H1 (cell line): ENCODE measurements around the gene TMA7. TPM values are rescaled to one million over a fixed set of nuclear protein-coding genes. Genes with fewer than 3 reads are reported as not detected.

Experiments used
- CTCF ChIA-PET: fragments of 300-600 bp; sonication (Branson Sonifier 250); formaldehyde crosslinking; loops from one replicate; lab custom pipeline; 2021; ENCODE audit not compliant: partially characterized antibody; lab: Charles Lee
- POLR2A ChIA-PET: fragments of 300-600 bp; sonication (Branson Sonifier 250); formaldehyde crosslinking; loops from one replicate; lab custom pipeline; 2021; ENCODE audit warnings: inconsistent platforms; ENCODE audit not compliant: partially characterized antibody; lab: Charles Lee
- DNase-seq, 2 experiments: peaks; one replicate each; pipeline versions ENCODE4 v3.0.0 to v3.0.0-alpha.2; 2010 to 2022; ENCODE audit warnings: low spot score in 2 of 2, low read depth in 1 of 2, mixed read lengths in 1 of 2
- FAIRE-seq: peaks from 2 replicates; lab custom pipeline; 2011; peaks lifted over from hg19 to GRCh38; lab: Jason Lieb, UNC
- H2AFZ ChIP-seq: 2 replicates; pipeline ENCODE4 v1.8.1; 2012; ENCODE audit warnings: low read length, inconsistent platforms
- H2AK5ac ChIP-seq: 2 replicates; pipeline ENCODE4 v1.6.1; 2013; ENCODE audit warnings: low read depth, low read length
- H2BK120ac ChIP-seq: replicated peaks from 2 replicates; pipeline ENCODE3; 2013; ENCODE audit warnings: low read depth, low read length, inconsistent platforms
- H2BK12ac ChIP-seq: 2 replicates; pipeline ENCODE4 v1.6.1; 2013; ENCODE audit warnings: low read depth, low read length
- H2BK15ac ChIP-seq: 2 replicates; pipeline ENCODE4 v1.6.1; 2013; ENCODE audit warnings: low read length
- H2BK20ac ChIP-seq: 2 replicates; pipeline ENCODE4 v1.6.1; 2013; ENCODE audit warnings: low read length
- H2BK5ac ChIP-seq: 2 replicates; pipeline ENCODE4 v1.6.1; 2013; ENCODE audit warnings: low read depth, low read length
- H3K14ac ChIP-seq: 2 replicates; pipeline ENCODE4 v1.6.1; 2013; ENCODE audit warnings: inconsistent platforms; ENCODE audit not compliant: insufficient read length
- H3K18ac ChIP-seq: 2 replicates; pipeline ENCODE4 v1.6.1; 2013; ENCODE audit warnings: low read length; ENCODE audit errors: extremely low read depth
- H3K23ac ChIP-seq: 2 replicates; pipeline ENCODE4 v1.6.1; 2013; ENCODE audit warnings: inconsistent platforms; ENCODE audit not compliant: insufficient read length
- H3K23me2 ChIP-seq: 2 replicates; pipeline ENCODE4 v1.6.1; 2013; ENCODE audit warnings: low read depth, low read length
- H3K27ac ChIP-seq: 2 replicates; pipeline ENCODE4 v1.6.1; 2011; ENCODE audit warnings: low read depth, low read length, inconsistent platforms
- H3K27me3 ChIP-seq, 4 experiments: replicated peaks in 1 of 4; 1 replicate in 1 of 4; 2 replicates in 3 of 4; pipeline versions ENCODE4 v1.6.1 to v1.8.1; 2011 to 2013; ENCODE audit warnings: low read length in 3 of 4, mild to moderate bottlenecking in 3 of 4, inconsistent platforms in 2 of 4, mixed read lengths in 2 of 4, moderate library complexity in 1 of 4; ENCODE audit not compliant: control insufficient read depth in 3 of 4, insufficient read depth in 3 of 4; ENCODE audit errors: extremely low read depth in 1 of 4
- H3K36me3 ChIP-seq, 4 experiments: 2 replicates each; pipeline versions ENCODE4 v1.6.1 to v1.8.1; 2011 to 2013; ENCODE audit warnings: mild to moderate bottlenecking in 4 of 4, low read length in 3 of 4, moderate library complexity in 2 of 4, control low read depth in 1 of 4, inconsistent platforms in 1 of 4; ENCODE audit not compliant: insufficient read depth in 4 of 4, control insufficient read depth in 2 of 4
- H3K4ac ChIP-seq: replicated peaks from 2 replicates; pipeline ENCODE3; 2013; ENCODE audit warnings: low read length, low read depth, mixed read lengths, inconsistent platforms; ENCODE audit not compliant: insufficient read length
- H3K4me1 ChIP-seq, 4 experiments: replicated peaks in 1 of 4; 1 replicate in 1 of 4; 2 replicates in 3 of 4; pipeline versions ENCODE4 v1.6.1 to v1.8.1; 2011 to 2013; ENCODE audit warnings: low read length in 3 of 4, inconsistent platforms in 2 of 4, mixed read lengths in 1 of 4; ENCODE audit not compliant: insufficient read depth in 4 of 4, control insufficient read depth in 3 of 4
- H3K4me2 ChIP-seq, 2 experiments: 2 replicates each; pipeline versions ENCODE4 v1.6.1 to v1.8.1; 2011 to 2013; ENCODE audit warnings: low read depth in 2 of 2, low read length in 2 of 2, control low read depth in 1 of 2, inconsistent platforms in 1 of 2, mild to moderate bottlenecking in 1 of 2; ENCODE audit not compliant: insufficient read depth in 1 of 2
- H3K4me3 ChIP-seq, 4 experiments: fragments of 200-600, 300-600 bp in 1 of 4; sonication (generic), shearing (Covaris generic), sonication (Bioruptor Twin) in 1 of 4; 2 replicates each; pipeline versions ENCODE4 v1.5.1 to v1.8.1; 2011 to 2016; ENCODE audit warnings: low read length in 4 of 4, low read depth in 3 of 4, control low read depth in 2 of 4, inconsistent platforms in 2 of 4, mild to moderate bottlenecking in 2 of 4, mixed read lengths in 1 of 4, moderate library complexity in 1 of 4; ENCODE audit not compliant: insufficient read depth in 2 of 4; ENCODE audit errors: extremely low read depth in 1 of 4
- H3K56ac ChIP-seq: replicated peaks from 2 replicates; pipeline ENCODE3; 2013; ENCODE audit warnings: low read depth, mild to moderate bottlenecking, mixed read lengths, low read length, inconsistent platforms; ENCODE audit not compliant: insufficient read length
- H3K79me1 ChIP-seq: 2 replicates; pipeline ENCODE4 v1.6.1; 2013; ENCODE audit warnings: low read depth, low read length, control low read depth
- H3K79me2 ChIP-seq, 2 experiments: 2 replicates each; pipeline versions ENCODE4 v1.6.1 to v1.8.1; 2012 to 2013; ENCODE audit warnings: low read length in 2 of 2, mild to moderate bottlenecking in 2 of 2, inconsistent platforms in 1 of 2; ENCODE audit not compliant: insufficient read depth in 2 of 2, control insufficient read depth in 1 of 2
- H3K9ac ChIP-seq, 4 experiments: replicated peaks in 1 of 4; 1 replicate in 1 of 4; 2 replicates in 3 of 4; pipeline versions ENCODE4 v1.6.1 to v1.8.1; 2011 to 2013; ENCODE audit warnings: low read depth in 3 of 4, low read length in 3 of 4, control low read depth in 2 of 4, mild to moderate bottlenecking in 2 of 4, moderate library complexity in 2 of 4, inconsistent platforms in 1 of 4; ENCODE audit errors: extremely low read depth in 1 of 4
- H3K9me3 ChIP-seq, 2 experiments: 2 replicates each; pipeline versions ENCODE4 v1.6.1 to v1.8.1; 2012 to 2013; ENCODE audit warnings: mild to moderate bottlenecking in 2 of 2, moderate library complexity in 2 of 2, control low read depth in 1 of 2, inconsistent platforms in 1 of 2, low read depth in 1 of 2, low read length in 1 of 2, mixed read lengths in 1 of 2; ENCODE audit not compliant: insufficient read depth in 2 of 2
- H4K20me1 ChIP-seq, 2 experiments: replicated peaks in 1 of 2; 2 replicates each; pipeline versions ENCODE3 to v1.8.1; 2011 to 2013; ENCODE audit warnings: inconsistent platforms in 2 of 2, low read length in 2 of 2, mild to moderate bottlenecking in 1 of 2; ENCODE audit not compliant: insufficient read depth in 2 of 2, control insufficient read depth in 1 of 2
- H4K5ac ChIP-seq: 2 replicates; pipeline ENCODE4 v1.6.1; 2013; ENCODE audit warnings: low read length, low read depth, mixed read lengths, inconsistent platforms; ENCODE audit not compliant: insufficient read length
- H4K8ac ChIP-seq: 2 replicates; pipeline ENCODE4 v1.8.0; 2013; ENCODE audit warnings: mild to moderate bottlenecking, moderate library complexity, low read length, inconsistent platforms; ENCODE audit not compliant: insufficient read depth; ENCODE audit errors: extremely low read depth
- H4K91ac ChIP-seq: replicated peaks from 2 replicates; pipeline ENCODE3; 2013; ENCODE audit warnings: low read length, mixed read lengths, inconsistent platforms; ENCODE audit not compliant: insufficient read length
- CBX8 ChIP-seq: fragments of 300-800, 300-1000 bp; sonication (generic); IDR thresholded peaks from 2 replicates; pipeline ENCODE4 v1.7.1; 2016; ENCODE audit warnings: low read depth, low read length, borderline replicate concordance
- FOSL1 ChIP-seq: IDR thresholded peaks from 2 replicates; pipeline ENCODE4 v1.6.1; 2011; ENCODE audit warnings: mild to moderate bottlenecking, low read depth, low read length, moderate library complexity; ENCODE audit not compliant: insufficient read depth
- POLR2A ChIP-seq, 2 experiments: IDR thresholded peaks; 1 replicate in 1 of 2; 2 replicates in 1 of 2; pipeline ENCODE4 v1.6.1; 2011; ENCODE audit warnings: low read depth in 2 of 2, low read length in 2 of 2, mild to moderate bottlenecking in 2 of 2; ENCODE audit errors: control extremely low read depth in 1 of 2
- POLR2AphosphoS5 ChIP-seq: IDR thresholded peaks from 2 replicates; pipeline ENCODE4 v1.6.1; 2011; ENCODE audit warnings: low read depth, low read length
- WGBS, 2 experiments: shearing (Covaris generic) in 1 of 2; methylation state at CpG; one replicate each; pipeline versions ENCODE4 v1.1.6 to v1.1.7; 2013 to 2015; ENCODE audit warnings: low lambda C conversion rate in 2 of 2, mixed read lengths in 2 of 2, inconsistent platforms in 1 of 2, low coverage in 1 of 2, missing lambda C conversion rate in 1 of 2; ENCODE audit not compliant: insufficient replicate concordance in 2 of 2, insufficient coverage in 1 of 2, insufficient read length in 1 of 2; ENCODE audit errors: extremely low coverage in 1 of 2, missing lambda C conversion rate in 1 of 2; 5-methylcytosine and 5-hydroxymethylcytosine counted together
- polyA plus RNA-seq, 7 experiments: library from polyadenylated mRNA; depleted of rRNA in 3 of 7; stranded (reverse) in 5 of 7; unstranded in 2 of 7; fragments of >200 nt in 5 of 7; fragments of 200-250 nt in 2 of 7; gene quantifications; 1 replicate in 5 of 7; 2 replicates in 1 of 7; 4 replicates in 1 of 7; pipeline versions ENCODE4 v1.2.1 to v1.2.3, GENCODE V29; 2011 to 2013; ENCODE audit warnings: missing spikeins in 2 of 7, mixed read lengths in 2 of 7
- total RNA-seq: library from RNA; stranded (reverse); fragmentation: NEBNext Ultra II Directional; extraction: Animal tissue kit (Norgen Biotek cat#: 25700); gene quantifications from 2 replicates; pipeline ENCODE4 v1.2.1, GENCODE V29; 2021

Gene TMA7
- total and polyA plus RNA-seq, 2 of the 8 experiments (the other 6 are each of a cell fraction or from before 2014, with no cell fraction given), result 138 to 305 TPM

DNA sequence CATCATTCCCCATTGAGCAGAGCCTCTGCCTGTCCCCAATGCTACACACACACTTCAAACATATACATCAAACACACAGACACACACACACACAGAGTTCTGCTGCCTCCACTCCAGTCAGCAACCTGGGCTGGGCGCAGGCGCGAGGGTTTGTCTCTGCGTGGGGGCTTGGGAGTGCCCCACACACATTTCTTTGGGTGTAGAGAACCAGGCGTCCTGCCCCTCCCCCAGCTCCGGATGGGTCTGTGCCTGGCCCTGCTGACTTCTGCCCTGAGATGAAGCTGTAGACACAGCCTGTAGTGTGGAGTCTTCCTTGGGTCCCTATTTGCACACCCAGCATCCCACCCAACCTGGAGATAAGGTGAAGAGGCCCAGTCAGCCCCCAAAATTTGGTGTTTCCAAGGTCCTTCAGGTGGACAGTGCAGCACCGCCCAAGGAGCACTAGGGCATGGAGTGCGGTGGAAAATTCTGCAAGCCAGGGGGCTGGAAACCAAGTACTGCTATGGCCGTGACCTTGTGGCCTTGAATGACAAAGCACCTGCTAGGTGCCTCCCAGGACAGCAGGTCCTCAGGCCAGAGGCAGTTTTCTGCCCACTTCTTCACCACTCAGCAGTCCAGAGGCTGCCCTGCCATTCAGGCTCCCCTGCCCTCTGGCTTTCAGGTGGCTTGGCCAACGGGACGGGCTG lies 41.2 kb upstream of the TMA7 start:
- H3K56ac ChIP-seq, result no peak overlapping the region
- no peak overlapping the region for H3K9ac ChIP-seq
- no peaks in the 10 kb centered on the region for H3K79me2 ChIP-seq
- H3K27ac ChIP-seq, result no peak overlapping the region
- peak in 1 of 2 experiments; percentile 15; a peak in 1 of 3 replicates for TF ChIP-seq POLR2A (IDR thresholded peaks at IDR 0.05; ENCODE audit: control extremely low read depth in 1 of 2, low read depth in 2 of 2, low read length in 2 of 2)
- TF ChIP-seq FOSL1, result no peak
- no peak for TF ChIP-seq CBX8
- peak; percentile 40; the same call in 1 of the 2 replicates for TF ChIP-seq POLR2AphosphoS5
- H2BK5ac ChIP-seq, result no peak overlapping the region
- DNase-seq (peak in 1 of 2 experiments; percentile 52), FAIRE-seq (no peak)
- no peak overlapping the region for H3K14ac ChIP-seq
- H2BK20ac ChIP-seq, result no peak overlapping the region
- no peak overlapping the region for H4K5ac ChIP-seq
- H3K23ac ChIP-seq, result no peak overlapping the region
- peaks cover 2 to 6% of the 10 kb centered on the region in 2 experiments for H4K20me1 ChIP-seq
- H3K9me3 ChIP-seq, result no peaks in the 10 kb centered on the region
- H3K4me2 ChIP-seq, result no peak overlapping the region
- H3K27me3 ChIP-seq, result no peaks in the 10 kb centered on the region
- H3K23me2 ChIP-seq, result peaks cover 2% of the 10 kb centered on the region; the same call in 1 of the 2 replicates
- H3K4me1 ChIP-seq, result peaks cover 0 to 7% (median 4%) of the 10 kb centered on the region in 4 experiments; a peak in 3 of 7 replicates
- H3K36me3 ChIP-seq, result peaks cover 0 to 8% (median 5%) of the 10 kb centered on the region in 4 experiments; a peak in 5 of 8 replicates
- no peak overlapping the region; the same call in 1 of the 2 replicates for H4K8ac ChIP-seq
- H2BK120ac ChIP-seq, result no peak overlapping the region
- no peak overlapping the region for H2AFZ ChIP-seq
- no peak overlapping the region for H3K18ac ChIP-seq
- no peak overlapping the region for H4K91ac ChIP-seq
- H3K4ac ChIP-seq, result no peak overlapping the region
- no peak overlapping the region for H2AK5ac ChIP-seq
- H3K79me1 ChIP-seq, result no peaks in the 10 kb centered on the region; the same call in 1 of the 2 replicates
- ChIA-PET POLR2A (interaction anchor here (0.7 to 20.2 kb wide), 20 partner anchors 8 to 211 kb away, joined by 3 to 650 read pairs (median 4); partner anchors contain the start of genes CCDC51, PLXNB1, TMA7 and ZNF589), CTCF (interaction anchor here (0.6 to 9.2 kb wide), 19 partner anchors 7 to 204 kb away, joined by 3 to 220 read pairs (median 10); partner anchors contain the start of genes ATRIP and PLXNB1)
- H2BK15ac ChIP-seq, result no peak overlapping the region
- WGBS, 2 experiments, result 78% methylated on average over 11 of the region's 11 CpGs; no CpG with 5 or more reads in 1 of the 2 experiments
- H3K4me3 ChIP-seq, result no peak overlapping the region
- H2BK12ac ChIP-seq, result no peak overlapping the region
